CD4-positive, alpha-beta T cell (primary cell): Measurements from ENCODE around the gene VEGFA. TPM values are rescaled to one million over a fixed set of nuclear protein-coding genes. Genes with fewer than 3 reads are reported as not detected.

Source experiments
- ATAC-seq: fragments of 200-7000 bp; cut with Tn5 transposase; one replicate; pipeline ENCODE4 v1.10.0; 2022; ENCODE audit warnings: mild to moderate bottlenecking; ENCODE audit not compliant: poor library complexity
- CTCF ChIA-PET: fragments of 350-600 bp; sonication (Branson Sonifier 250); formaldehyde crosslinking; loops from one replicate; lab custom pipeline; 2021; ENCODE audit warnings: antibody characterized with exemption, inconsistent platforms; lab: Charles Lee
- POLR2A ChIA-PET: fragments of 350-600 bp; sonication (Branson Sonifier 250); formaldehyde crosslinking; loops from one replicate; lab custom pipeline; 2021; ENCODE audit warnings: antibody characterized with exemption, inconsistent platforms; lab: Charles Lee
- DNase-seq, 14 experiments: peaks; one replicate each; pipeline ENCODE4 v3.0.0-alpha.2; 2013 to 2020; ENCODE audit warnings: mixed read lengths in 2 of 14
- H3K27ac ChIP-seq, 2 donors: one replicate each; pipeline versions ENCODE4 v1.5.1 to v1.7.0; 2013; ENCODE audit warnings: low read length in 2 of 2, low read depth in 1 of 2, mild to moderate bottlenecking in 1 of 2
- H3K27me3 ChIP-seq, 2 experiments: 1 replicate in 1 of 2; 2 replicates in 1 of 2; pipeline versions ENCODE4 v1.6.1 to v1.7.0; 2013; ENCODE audit warnings: low read length in 2 of 2, control low read depth in 1 of 2, mild to moderate bottlenecking in 1 of 2, moderate library complexity in 1 of 2; ENCODE audit not compliant: insufficient read depth in 2 of 2, control insufficient read depth in 1 of 2
- H3K36me3 ChIP-seq: one replicate; pipeline ENCODE4 v1.6.1; 2013; ENCODE audit warnings: low read length, control low read depth; ENCODE audit not compliant: insufficient read depth
- H3K4me1 ChIP-seq: one replicate; pipeline ENCODE4 v1.6.1; 2013; ENCODE audit warnings: low read length, control low read depth; ENCODE audit not compliant: insufficient read depth
- H3K4me3 ChIP-seq: one replicate; pipeline ENCODE4 v1.5.1; 2013; ENCODE audit warnings: mild to moderate bottlenecking, low read length, moderate library complexity
- H3K9me3 ChIP-seq, 2 experiments: 1 replicate in 1 of 2; 2 replicates in 1 of 2; pipeline versions ENCODE4 v1.6.1 to v1.7.0; 2013; ENCODE audit warnings: low read length in 2 of 2, mild to moderate bottlenecking in 2 of 2, control low read depth in 1 of 2, moderate library complexity in 1 of 2; ENCODE audit not compliant: control insufficient read depth in 1 of 2, insufficient read depth in 1 of 2
- H3K27ac Mint-ChIP-seq: one replicate; pipeline ENCODE4 v1.8.0; 2020; ENCODE audit warnings: mixed read lengths
- H3K27me3 Mint-ChIP-seq: one replicate; pipeline ENCODE4 v1.8.0; 2021; ENCODE audit warnings: mixed read lengths
- H3K36me3 Mint-ChIP-seq: one replicate; pipeline ENCODE4 v1.8.0; 2021; ENCODE audit warnings: low read depth, mixed read lengths
- H3K4me1 Mint-ChIP-seq: one replicate; pipeline ENCODE4 v1.8.0; 2021; ENCODE audit warnings: low read depth, mixed read lengths
- H3K4me3 Mint-ChIP-seq: one replicate; pipeline ENCODE4 v1.8.0; 2020; ENCODE audit warnings: mild to moderate bottlenecking, mixed read lengths
- H3K9me3 Mint-ChIP-seq: one replicate; pipeline ENCODE4 v1.8.0; 2020; ENCODE audit warnings: mixed read lengths
- intact Hi-C, 2 experiments: fragments of 100-400 bp; cut with DNase I in 1 of 2; cut with micrococcal nuclease in 1 of 2; formaldehyde crosslinking; loops; one replicate each; pipeline versions ENCODE4 v1.15.1 to v1.9.0; 2023 to 2025; cut with DNase I, micrococcal nuclease
- total RNA-seq, 174 experiments: library from RNA in 2 of 174; stranded (reverse) in 2 of 174; gene quantifications; one replicate each; pipeline ENCODE4 v1.2.3 and lab custom pipeline; 2021 to 2026
- TF ChIP-seq, protein P1 (sequence below): fragments of 200-600 bp; IDR thresholded peaks from one replicate; pipeline ENCODE4 v1.8.0; 2022; ENCODE audit warnings: antibody characterized with exemption, mild to moderate bottlenecking

VEGFA gene
- total RNA-seq, 2 experiments from 2014 or later = 3.5 to 3.7 TPM

DNA sequence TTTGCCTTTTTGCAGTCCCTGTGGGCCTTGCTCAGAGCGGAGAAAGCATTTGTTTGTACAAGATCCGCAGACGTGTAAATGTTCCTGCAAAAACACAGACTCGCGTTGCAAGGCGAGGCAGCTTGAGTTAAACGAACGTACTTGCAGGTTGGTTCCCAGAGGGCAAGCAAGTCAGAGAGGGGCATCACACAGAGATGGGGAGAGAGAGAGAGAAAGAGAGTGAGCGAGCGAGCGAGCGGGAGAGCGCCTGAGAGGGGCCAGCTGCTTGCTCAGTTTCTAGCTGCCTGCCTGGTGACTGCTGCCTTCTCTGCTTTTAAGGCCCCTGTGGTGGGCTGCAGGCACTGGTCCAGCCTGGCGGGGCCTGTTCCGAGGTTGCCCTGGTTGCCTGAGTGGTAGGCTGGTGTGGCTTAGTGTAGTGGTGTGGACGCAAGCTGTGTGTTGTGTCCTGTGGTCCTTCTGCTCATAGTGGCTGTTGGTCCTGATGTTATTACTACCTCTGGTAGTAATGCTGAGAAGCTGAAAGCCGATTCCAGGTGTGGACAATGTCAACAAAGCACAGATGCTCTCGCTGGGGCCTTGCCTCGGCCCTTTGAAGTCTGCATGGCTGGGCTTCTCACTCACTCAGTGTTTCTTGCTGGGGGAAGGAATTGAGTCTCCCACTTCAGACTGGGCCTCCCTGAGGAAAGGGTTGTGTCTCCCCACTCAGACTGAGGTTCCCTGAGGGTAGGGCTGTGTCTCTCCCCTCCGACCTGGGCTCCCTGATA is 12.1 kb downstream of the VEGFA start:
- ChIA-PET POLR2A (interaction anchor here (1.3 kb wide), 1 partner anchor 13 kb away, joined by 3 read pairs; no protein-coding TSS in a partner anchor), CTCF (no interaction called here)
- TF ChIP-seq, protein P1, sequence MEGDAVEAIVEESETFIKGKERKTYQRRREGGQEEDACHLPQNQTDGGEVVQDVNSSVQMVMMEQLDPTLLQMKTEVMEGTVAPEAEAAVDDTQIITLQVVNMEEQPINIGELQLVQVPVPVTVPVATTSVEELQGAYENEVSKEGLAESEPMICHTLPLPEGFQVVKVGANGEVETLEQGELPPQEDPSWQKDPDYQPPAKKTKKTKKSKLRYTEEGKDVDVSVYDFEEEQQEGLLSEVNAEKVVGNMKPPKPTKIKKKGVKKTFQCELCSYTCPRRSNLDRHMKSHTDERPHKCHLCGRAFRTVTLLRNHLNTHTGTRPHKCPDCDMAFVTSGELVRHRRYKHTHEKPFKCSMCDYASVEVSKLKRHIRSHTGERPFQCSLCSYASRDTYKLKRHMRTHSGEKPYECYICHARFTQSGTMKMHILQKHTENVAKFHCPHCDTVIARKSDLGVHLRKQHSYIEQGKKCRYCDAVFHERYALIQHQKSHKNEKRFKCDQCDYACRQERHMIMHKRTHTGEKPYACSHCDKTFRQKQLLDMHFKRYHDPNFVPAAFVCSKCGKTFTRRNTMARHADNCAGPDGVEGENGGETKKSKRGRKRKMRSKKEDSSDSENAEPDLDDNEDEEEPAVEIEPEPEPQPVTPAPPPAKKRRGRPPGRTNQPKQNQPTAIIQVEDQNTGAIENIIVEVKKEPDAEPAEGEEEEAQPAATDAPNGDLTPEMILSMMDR = no peak
- no peaks in the 10 kb centered on the region for H3K36me3 ChIP-seq
- Mint-ChIP-seq H3K27ac (no peak overlapping the region), H3K4me3 (no peak overlapping the region), H3K27me3 (no peaks in the 10 kb centered on the region), H3K9me3 (no peaks in the 10 kb centered on the region), H3K4me1 (no peaks in the 10 kb centered on the region), H3K36me3 (no peaks in the 10 kb centered on the region)
- ATAC-seq (no peak), DNase-seq (no peak)
- H3K9me3 ChIP-seq = no peaks in the 10 kb centered on the region
- H3K27ac ChIP-seq = no peak overlapping the region
- no peaks in the 10 kb centered on the region for H3K4me1 ChIP-seq
- no peaks in the 10 kb centered on the region for H3K27me3 ChIP-seq
- intact Hi-C loops = no loop called here
- no peak overlapping the region for H3K4me3 ChIP-seq

DNA sequence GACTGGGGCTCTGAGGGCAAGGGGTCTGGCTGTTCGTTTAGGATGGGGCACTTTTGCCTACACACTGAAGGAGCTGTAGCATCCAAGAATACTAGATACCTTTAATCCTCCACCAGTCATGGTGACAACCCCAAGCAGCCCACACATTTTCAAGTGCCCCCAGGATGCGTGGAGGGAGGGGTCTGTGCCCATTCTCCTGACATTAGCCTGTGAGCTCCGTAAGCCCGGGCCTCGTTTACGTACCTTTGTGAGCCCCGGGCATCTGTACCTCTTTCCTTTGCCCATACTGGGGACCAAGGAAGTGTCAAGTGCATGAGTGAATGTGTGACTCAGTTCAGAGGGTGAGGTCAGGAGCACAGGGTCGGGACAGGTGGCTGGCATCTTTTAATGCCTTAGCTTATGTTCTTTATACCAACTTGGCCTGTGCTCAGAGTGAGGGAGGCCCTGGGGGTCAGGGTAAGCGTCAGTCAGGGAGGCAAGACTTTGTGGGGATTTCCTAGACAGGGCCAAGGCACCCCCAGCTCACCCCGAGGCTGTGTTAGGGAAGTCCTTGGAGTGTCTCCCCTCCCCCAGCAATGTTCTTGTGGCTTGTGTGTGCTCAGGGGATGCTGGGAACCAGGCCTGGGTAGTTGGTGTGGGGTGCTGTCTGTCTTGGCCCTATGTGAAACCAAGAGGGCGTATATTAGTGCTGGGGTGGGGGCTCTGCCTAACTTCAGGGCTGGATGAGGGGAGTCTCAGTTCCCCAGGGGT is 12.9 kb downstream of the VEGFA start:
- H3K36me3 Mint-ChIP-seq = no peaks in the 10 kb centered on the region
- TF ChIP-seq, protein P1 = no peak
- H3K4me3 Mint-ChIP-seq = no peak overlapping the region
- CTCF ChIA-PET = no interaction called here
- POLR2A ChIA-PET = interaction anchor here (1.3 kb wide), 1 partner anchor 13 kb away, joined by 3 read pairs; no protein-coding TSS in a partner anchor
- no peak overlapping the region for H3K27ac ChIP-seq
- H3K4me1 Mint-ChIP-seq = no peaks in the 10 kb centered on the region
- no peaks in the 10 kb centered on the region for H3K9me3 Mint-ChIP-seq
- H3K27ac Mint-ChIP-seq = no peak overlapping the region
- no peaks in the 10 kb centered on the region for H3K9me3 ChIP-seq
- DNase-seq = no peak
- no peak for ATAC-seq
- no peaks in the 10 kb centered on the region for H3K27me3 Mint-ChIP-seq
- no peaks in the 10 kb centered on the region for H3K4me1 ChIP-seq
- H3K4me3 ChIP-seq = no peak overlapping the region
- intact Hi-C loops = no loop called here
- no peaks in the 10 kb centered on the region for H3K36me3 ChIP-seq
- H3K27me3 ChIP-seq = no peaks in the 10 kb centered on the region

DNA sequence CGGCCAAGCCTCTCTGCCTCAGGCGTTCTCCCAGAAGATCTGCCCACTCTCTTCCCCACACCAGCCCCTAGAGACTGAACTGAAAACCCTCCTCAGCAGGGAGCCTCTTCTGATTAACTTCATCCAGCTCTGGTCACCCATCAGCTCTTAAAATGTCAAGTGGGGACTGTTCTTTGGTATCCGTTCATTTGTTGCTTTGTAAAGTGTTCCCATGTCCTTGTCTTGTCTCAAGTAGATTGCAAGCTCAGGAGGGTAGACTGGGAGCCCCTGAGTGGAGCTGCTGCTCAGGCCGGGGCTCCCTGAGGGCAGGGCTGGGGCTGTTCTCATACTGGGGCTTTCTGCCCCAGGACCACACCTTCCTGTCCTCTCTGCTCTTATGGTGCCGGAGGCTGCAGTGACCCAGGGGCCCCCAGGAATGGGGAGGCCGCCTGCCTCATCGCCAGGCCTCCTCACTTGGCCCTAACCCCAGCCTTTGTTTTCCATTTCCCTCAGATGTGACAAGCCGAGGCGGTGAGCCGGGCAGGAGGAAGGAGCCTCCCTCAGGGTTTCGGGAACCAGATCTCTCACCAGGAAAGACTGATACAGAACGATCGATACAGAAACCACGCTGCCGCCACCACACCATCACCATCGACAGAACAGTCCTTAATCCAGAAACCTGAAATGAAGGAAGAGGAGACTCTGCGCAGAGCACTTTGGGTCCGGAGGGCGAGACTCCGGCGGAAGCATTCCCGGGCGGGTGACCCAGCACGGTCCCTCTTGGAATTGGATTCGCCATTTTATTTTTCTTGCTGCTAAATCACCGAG is 14.2 kb downstream of the VEGFA start:
- Histone ChIP-seq H3K4me3 (no peak overlapping the region), H3K9me3 (no peaks in the 10 kb centered on the region), H3K27ac (no peak overlapping the region), H3K36me3 (no peaks in the 10 kb centered on the region), H3K27me3 (no peaks in the 10 kb centered on the region), H3K4me1 (no peaks in the 10 kb centered on the region)
- intact Hi-C loops = no loop called here
- Mint-ChIP-seq H3K4me1 (no peaks in the 10 kb centered on the region), H3K36me3 (no peaks in the 10 kb centered on the region), H3K4me3 (no peak overlapping the region), H3K27me3 (no peaks in the 10 kb centered on the region), H3K9me3 (no peaks in the 10 kb centered on the region), H3K27ac (no peak overlapping the region)
- no peak for ATAC-seq
- TF ChIP-seq, protein P1 = no peak
- CTCF ChIA-PET = interaction anchor here (0.9 kb wide), 1 partner anchor 10 kb away, joined by 6 read pairs; no protein-coding TSS in a partner anchor
- POLR2A ChIA-PET = no interaction called here
- DNase-seq = no peak
